DOHH2 (cell line): Measurements from ENCODE around the gene ABHD12.

Experiments
- CTCF ChIP-seq: fragments of 200-600 bp; sonication (generic); IDR thresholded peaks from one replicate; pipeline ENCODE4 v1.5.1; 2014; ENCODE audit warnings: antibody characterized with exemption, mild to moderate bottlenecking, low read depth, low read length; ENCODE audit not compliant: poor library complexity, severe bottlenecking
- EZH2phosphoT487 ChIP-seq: fragments of 200-600 bp; sonication (generic); IDR thresholded peaks from 2 replicates; pipeline ENCODE4 v1.6.1; 2017; ENCODE audit warnings: borderline replicate concordance, mild to moderate bottlenecking, antibody characterized with exemption, low read length, moderate library complexity, mixed read lengths

GRCh38 chr20:25277941-25278521, 112.6 kb downstream of the ABHD12 start:
- no peak for TF ChIP-seq CTCF
- TF ChIP-seq EZH2phosphoT487, result no peak
